ENCODE measurements around the gene IQCK.

- TF ChIP-seq SUZ12 (IDR thresholded peaks at IDR 0.05) = no peak
- TF ChIP-seq SP1 (IDR thresholded peaks at IDR 0.05) = no peak
- TF ChIP-seq HDGF (IDR thresholded peaks at IDR 0.05; ENCODE audit: borderline replicate concordance) = no peak
- TF ChIP-seq FOXA1 (IDR thresholded peaks at IDR 0.05) = no peak
- no peak for TF ChIP-seq NFRKB (IDR thresholded peaks at IDR 0.05)
- no peak for TF ChIP-seq FOXM1 (IDR thresholded peaks at IDR 0.05; ENCODE audit: borderline replicate concordance)
- no peak for TF ChIP-seq CTBP1 (IDR thresholded peaks at IDR 0.05; ENCODE audit: borderline replicate concordance)
- TF ChIP-seq L3MBTL2 (conservative IDR thresholded peaks at IDR 0.05) = no peak
- TF ChIP-seq BHLHE40 (IDR thresholded peaks at IDR 0.05; ENCODE audit: borderline replicate concordance) = no peak
- TF ChIP-seq FOXK2 (IDR thresholded peaks at IDR 0.05) = no peak
Measured at GRCh38 chr16:19672378-19672777, 45.7 kb upstream of the IQCK start.
